Spleen (tissue), 11 donors: ENCODE results near the gene KCNC2. TPM values are rescaled to one million over a fixed set of nuclear protein-coding genes. Genes with fewer than 3 reads are reported as not detected.

Experiments
- DNase-seq: peaks from one replicate; pipeline ENCODE4 v3.0.0-alpha.2; 2020
- H3K27ac ChIP-seq, 8 donors: fragments of 200-600 bp; sonication (generic) in 7 of 8; 1 replicate in 4 of 8; 2 replicates in 4 of 8; pipeline versions ENCODE4 v1.5.0 to v1.8.0; 2016 to 2021; ENCODE audit warnings: inconsistent platforms in 4 of 8, mild to moderate bottlenecking in 4 of 8, moderate library complexity in 1 of 8
- H3K27me3 ChIP-seq, 7 donors: fragments of 200-600 bp; sonication (generic) in 6 of 7; replicated peaks in 1 of 7; 1 replicate in 4 of 7; 2 replicates in 3 of 7; pipeline versions ENCODE4 v1.5.0 to v1.8.0; 2016 to 2021; ENCODE audit warnings: inconsistent platforms in 3 of 7, mild to moderate bottlenecking in 1 of 7
- H3K36me3 ChIP-seq, 6 donors: fragments of 200-600 bp; sonication (generic) in 5 of 6; 1 replicate in 4 of 6; 2 replicates in 2 of 6; pipeline versions ENCODE4 v1.5.0 to v1.8.0; 2016 to 2021; ENCODE audit warnings: inconsistent platforms in 2 of 6
- H3K4me1 ChIP-seq, 6 donors: fragments of 200-600 bp; sonication (generic) in 5 of 6; 1 replicate in 3 of 6; 2 replicates in 3 of 6; pipeline versions ENCODE4 v1.5.0 to v1.8.0; 2016 to 2021; ENCODE audit warnings: inconsistent platforms in 3 of 6
- H3K4me3 ChIP-seq, 8 donors: fragments of 200-600 bp; sonication (generic) in 7 of 8; 1 replicate in 4 of 8; 2 replicates in 4 of 8; pipeline versions ENCODE4 v1.5.0 to v1.8.0; 2016 to 2021; ENCODE audit warnings: inconsistent platforms in 4 of 8, mild to moderate bottlenecking in 4 of 8, moderate library complexity in 2 of 8
- H3K9me3 ChIP-seq, 8 donors: fragments of 200-600 bp; sonication (generic) in 7 of 8; 1 replicate in 4 of 8; 2 replicates in 4 of 8; pipeline versions ENCODE4 v1.5.0 to v1.8.0; 2016 to 2021; ENCODE audit warnings: inconsistent platforms in 4 of 8
- POLR2A ChIP-seq, 3 donors: fragments of 450-650 bp; IDR thresholded peaks; one replicate each; pipeline ENCODE4 v1.5.1; 2017; ENCODE audit warnings: antibody characterized with exemption in 3 of 3, mild to moderate bottlenecking in 1 of 3
- POLR2AphosphoS5 ChIP-seq, 3 donors: sonication (generic); formaldehyde crosslinking; IDR thresholded peaks; one replicate each; pipeline ENCODE4 v1.5.1; 2017; ENCODE audit warnings: antibody characterized with exemption in 3 of 3
- WGBS, 5 donors: extraction: QIAGEN DNeasy Blood & Tissue Kit in 3 of 5; methylation state at CpG; one replicate each; pipeline versions ENCODE4 v1.1.5 to v1.1.7; 2013 to 2018; 5-methylcytosine and 5-hydroxymethylcytosine counted together
- intact Hi-C: fragments of 100-400 bp; cut with DNase I; formaldehyde crosslinking; loops from one replicate; pipeline ENCODE4 v1.15.0; 2023; ENCODE audit warnings: low total_unique reads
- polyA plus RNA-seq, 3 donors: library from polyadenylated mRNA; stranded (reverse); fragments of 200-250 nt; gene quantifications; one replicate each; pipeline ENCODE4 v1.2.1, GENCODE V29; 2013
- total RNA-seq, 7 donors: library from RNA; depleted of rRNA in 3 of 7; stranded (reverse); fragments of >200 nt in 3 of 7; fragmentation: NEBNext Ultra II Directional in 4 of 7; extraction: Animal tissue kit (Norgen Biotek cat#: 25700) in 4 of 7; gene quantifications; one replicate each; pipeline versions ENCODE4 v1.1.0 to v1.2.1, GENCODE V29; 2016 to 2021
- TF ChIP-seq, protein P1 (sequence below), 11 experiments: fragments of 200-600 bp in 7 of 11; fragments of 450-650 bp in 4 of 11; sonication (generic) in 4 of 11; IDR thresholded peaks in 8 of 11; conservative IDR thresholded peaks in 3 of 11; 1 replicate in 7 of 11; 2 replicates in 4 of 11; pipeline versions ENCODE4 v1.4.0 to v1.8.0; 2016 to 2021; ENCODE audit warnings: antibody characterized with exemption in 11 of 11, inconsistent platforms in 4 of 11, mild to moderate bottlenecking in 1 of 11
- donor health status: healthy with polysubstance abuse.
- donor health status: DM: no; HTN: no; CAD: no; lungs with moderate emphysema.
- donor health status: DM: no; HTN: no; CAD: no.
- donor health status: Bipolar disorder and iron deficiency.
- donor health status: healthy.
- donor health status: DM: no; HTN: no; CAD: no.
- donor health status: DM: yes; HTN: yes; CAD: no.

The KCNC2 gene
- total and polyA plus RNA-seq, 10 donors: not detected

DNA sequence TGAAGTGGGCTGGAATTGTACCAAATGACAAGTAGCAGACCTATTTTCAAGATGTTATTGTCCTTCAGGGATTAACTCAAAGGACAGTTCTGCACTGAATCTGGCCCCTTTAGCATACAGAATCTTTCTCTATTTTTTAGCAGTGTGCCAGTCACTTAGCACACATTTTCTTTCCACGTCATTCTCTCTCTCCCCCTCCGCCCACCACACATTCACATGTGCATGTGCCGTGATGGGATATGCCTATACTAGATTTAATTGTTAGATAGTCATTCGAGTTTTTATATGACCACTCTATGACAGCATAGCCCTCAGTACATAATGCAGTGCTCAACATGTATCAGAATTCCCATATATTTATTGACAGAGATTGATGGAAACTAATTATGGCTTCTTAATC, 129.1 kb downstream of the KCNC2 start:
- H3K27ac ChIP-seq: no peak overlapping the region
- WGBS, 5 donors: 75 to 89% (median 81%) methylated on average over 4 of the region's 4 CpGs
- DNase-seq: no peak
- no peaks in the 10 kb centered on the region for H3K27me3 ChIP-seq
- TF ChIP-seq, protein P1, sequence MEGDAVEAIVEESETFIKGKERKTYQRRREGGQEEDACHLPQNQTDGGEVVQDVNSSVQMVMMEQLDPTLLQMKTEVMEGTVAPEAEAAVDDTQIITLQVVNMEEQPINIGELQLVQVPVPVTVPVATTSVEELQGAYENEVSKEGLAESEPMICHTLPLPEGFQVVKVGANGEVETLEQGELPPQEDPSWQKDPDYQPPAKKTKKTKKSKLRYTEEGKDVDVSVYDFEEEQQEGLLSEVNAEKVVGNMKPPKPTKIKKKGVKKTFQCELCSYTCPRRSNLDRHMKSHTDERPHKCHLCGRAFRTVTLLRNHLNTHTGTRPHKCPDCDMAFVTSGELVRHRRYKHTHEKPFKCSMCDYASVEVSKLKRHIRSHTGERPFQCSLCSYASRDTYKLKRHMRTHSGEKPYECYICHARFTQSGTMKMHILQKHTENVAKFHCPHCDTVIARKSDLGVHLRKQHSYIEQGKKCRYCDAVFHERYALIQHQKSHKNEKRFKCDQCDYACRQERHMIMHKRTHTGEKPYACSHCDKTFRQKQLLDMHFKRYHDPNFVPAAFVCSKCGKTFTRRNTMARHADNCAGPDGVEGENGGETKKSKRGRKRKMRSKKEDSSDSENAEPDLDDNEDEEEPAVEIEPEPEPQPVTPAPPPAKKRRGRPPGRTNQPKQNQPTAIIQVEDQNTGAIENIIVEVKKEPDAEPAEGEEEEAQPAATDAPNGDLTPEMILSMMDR (IDR thresholded peaks at IDR 0.05 in 8 of 11, conservative IDR thresholded peaks at IDR 0.05 in 3 of 11): no peak
- no peak for TF ChIP-seq POLR2A (IDR thresholded peaks at IDR 0.05)
- TF ChIP-seq POLR2AphosphoS5 (IDR thresholded peaks at IDR 0.05): no peak
- no peaks in the 10 kb centered on the region for H3K36me3 ChIP-seq
- no peaks in the 10 kb centered on the region for H3K4me1 ChIP-seq
- intact Hi-C loops: no loop called here
- H3K9me3 ChIP-seq: no peaks in the 10 kb centered on the region
- no peak overlapping the region for H3K4me3 ChIP-seq

DNA sequence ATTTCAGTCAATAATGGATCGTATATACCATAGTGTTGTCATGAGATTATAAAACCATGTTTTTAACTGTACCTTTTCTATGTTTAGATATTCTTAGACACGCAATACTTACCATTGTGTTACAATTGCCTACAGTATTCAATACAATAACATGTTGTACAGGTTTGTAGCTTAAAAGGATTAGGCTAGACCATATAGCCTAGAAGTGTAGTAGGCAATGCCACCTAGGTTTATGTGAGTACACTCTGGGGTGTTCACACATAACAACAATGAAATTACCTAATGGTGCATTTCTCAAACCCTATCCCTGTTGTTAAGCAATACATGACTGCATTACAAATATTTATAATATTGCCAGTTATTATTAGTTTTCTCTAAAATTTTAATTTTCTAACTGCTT, 144.2 kb downstream of the KCNC2 start:
- no peaks in the 10 kb centered on the region for H3K36me3 ChIP-seq
- no peaks in the 10 kb centered on the region for H3K9me3 ChIP-seq
- no peak overlapping the region for H3K27ac ChIP-seq
- no peaks in the 10 kb centered on the region for H3K27me3 ChIP-seq
- no peak for DNase-seq
- TF ChIP-seq, protein P1 (IDR thresholded peaks at IDR 0.05 in 8 of 11, conservative IDR thresholded peaks at IDR 0.05 in 3 of 11): no peak
- 81 to 93% (median 85%) methylated on average over 2 of the region's 2 CpGs for WGBS, 5 donors
- no peak overlapping the region for H3K4me3 ChIP-seq
- no peaks in the 10 kb centered on the region for H3K4me1 ChIP-seq
- intact Hi-C loops: no loop called here

DNA sequence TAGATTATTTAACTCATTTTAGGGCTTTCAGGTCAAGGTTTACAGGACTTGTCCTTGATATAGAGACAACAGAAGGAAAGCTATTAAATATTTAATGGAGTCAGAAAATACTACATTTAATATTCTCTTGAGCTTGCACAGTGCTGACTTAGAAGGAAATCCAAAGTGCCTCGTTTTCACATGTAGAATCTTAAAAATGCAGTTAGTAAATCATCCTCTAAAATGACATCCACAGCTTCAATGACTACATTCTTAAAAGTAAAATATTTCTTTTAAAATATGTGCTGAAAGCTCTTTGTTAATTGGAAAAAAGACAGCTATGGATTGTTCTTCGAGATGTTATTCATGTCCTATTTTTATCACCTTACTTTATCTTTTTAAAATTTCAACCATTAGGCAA, 146.9 kb downstream of the KCNC2 start:
- intact Hi-C loops: no loop called here
- no peak for DNase-seq
- WGBS, 5 donors: 40 to 57% (median 47%) methylated on average over 2 of the region's 2 CpGs
- no peaks in the 10 kb centered on the region for H3K36me3 ChIP-seq
- H3K27ac ChIP-seq: no peak overlapping the region
- no peak overlapping the region for H3K4me3 ChIP-seq
- H3K27me3 ChIP-seq: no peaks in the 10 kb centered on the region
- H3K4me1 ChIP-seq: no peaks in the 10 kb centered on the region
- H3K9me3 ChIP-seq: no peaks in the 10 kb centered on the region
- TF ChIP-seq, protein P1 (IDR thresholded peaks at IDR 0.05 in 8 of 11, conservative IDR thresholded peaks at IDR 0.05 in 3 of 11): no peak
- TF ChIP-seq POLR2A (IDR thresholded peaks at IDR 0.05) (no peak), POLR2AphosphoS5 (IDR thresholded peaks at IDR 0.05) (no peak)

DNA sequence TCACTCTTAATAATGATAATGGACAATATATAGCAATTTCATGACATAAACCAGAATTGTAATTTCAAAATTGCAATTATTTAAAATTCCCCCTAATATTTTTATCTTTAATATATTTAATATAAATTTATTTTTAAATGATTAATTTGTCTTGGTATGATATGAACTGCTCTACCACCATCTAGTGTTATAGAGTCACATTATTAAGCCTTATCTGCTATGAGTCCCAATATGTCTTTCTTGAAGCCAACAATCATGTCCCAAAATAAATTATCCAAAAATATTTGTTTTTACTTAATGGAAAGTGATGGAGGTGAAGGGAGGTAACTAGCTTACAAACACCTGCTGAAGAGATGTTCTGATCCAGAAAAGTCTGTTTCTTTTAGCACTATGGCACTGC, 151.4 kb downstream of the KCNC2 start:
- H3K9me3 ChIP-seq: no peaks in the 10 kb centered on the region
- no peaks in the 10 kb centered on the region for H3K36me3 ChIP-seq
- H3K27ac ChIP-seq: no peak overlapping the region
- intact Hi-C loops: no loop called here
- H3K4me3 ChIP-seq: no peak overlapping the region
- TF ChIP-seq POLR2A (IDR thresholded peaks at IDR 0.05): no peak
- no peak for TF ChIP-seq POLR2AphosphoS5 (IDR thresholded peaks at IDR 0.05)
- TF ChIP-seq, protein P1 (IDR thresholded peaks at IDR 0.05 in 8 of 11, conservative IDR thresholded peaks at IDR 0.05 in 3 of 11): no peak
- DNase-seq: no peak
- H3K4me1 ChIP-seq: no peaks in the 10 kb centered on the region
- H3K27me3 ChIP-seq: no peaks in the 10 kb centered on the region
